Heart left ventricle (tissue), 13 donors: Measurements from ENCODE around the gene OR2A1.
"Not testable (repeated sequence)": the region's sequence is repeated elsewhere in the genome, so short reads cannot be mapped to it uniquely, and the experiment has no call there.

Experiments used
- POLR2A ChIP-seq, 2 donors: fragments of 450-650 bp; IDR thresholded peaks; one replicate each; pipeline ENCODE4 v1.6.1; 2017; ENCODE audit warnings: antibody characterized with exemption in 2 of 2, mild to moderate bottlenecking in 2 of 2, moderate library complexity in 2 of 2
- TF ChIP-seq, protein P1 (sequence below), 12 donors: fragments of 200-600 bp; sonication (generic) in 4 of 12; IDR thresholded peaks; one replicate each; pipeline versions ENCODE4 v1.5.0 to v1.8.0; 2018 to 2022; ENCODE audit warnings: antibody characterized with exemption in 12 of 12, mild to moderate bottlenecking in 5 of 12
- donor health status: ischemic (EF 13 %, LVEDD 7.1; RV severe dilation, severe dysfunction).
- donor health status: DM: no; HTN: yes; CAD: no.
- donor health status: DM: no; HTN: no; CAD: no.
- donor health status: ischemic (EF 25% LVEDD 6.9; RV normal size, moderate dysfunction).
- donor health status: ischemic (EF 25% LVEDD 5.7; RV mildly dilated, moderate dysfunction).
- donor health status: ischemic (EF 35%, LVEDD 5.7; RV mildly dilated, moderate dysfunction).
- donor health status: nonischemic (EF 11% LVEDD 7.7; RV severe dilation, severe dysfunction).
- donor health status: DM: yes; HTN: yes; CAD: no.
- donor health status: PGD.
- donor health status: ischemic (EF 29% LVEDD 5.4; RV normal size, mild dysfunction).
- donor health status: nonischemic (EF 23%, LVEDD 6.1; RV moderate dilation, normal function).

DNA sequence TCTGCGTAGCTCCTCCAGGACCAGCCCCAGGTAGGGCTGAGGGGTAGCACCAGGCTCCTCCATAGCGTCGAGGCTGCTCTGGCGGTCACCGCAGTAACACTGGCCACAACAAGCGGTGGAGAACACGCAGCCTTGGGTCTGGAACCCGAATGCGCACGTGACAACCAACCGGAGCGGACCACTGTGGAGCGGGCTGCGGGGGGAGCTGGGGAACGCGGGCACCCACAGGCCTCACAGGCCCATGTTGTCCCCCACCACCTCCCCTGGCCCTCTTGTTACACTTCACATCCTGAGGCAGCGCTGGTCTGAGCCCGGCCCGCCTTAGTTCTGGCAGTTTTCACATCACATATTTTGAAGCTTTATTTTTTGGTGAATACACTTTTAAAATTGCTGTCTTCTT, 43.0 kb upstream of the OR2A1 start, which contains the start of gene CTAGE8:
- TF ChIP-seq, protein P1, sequence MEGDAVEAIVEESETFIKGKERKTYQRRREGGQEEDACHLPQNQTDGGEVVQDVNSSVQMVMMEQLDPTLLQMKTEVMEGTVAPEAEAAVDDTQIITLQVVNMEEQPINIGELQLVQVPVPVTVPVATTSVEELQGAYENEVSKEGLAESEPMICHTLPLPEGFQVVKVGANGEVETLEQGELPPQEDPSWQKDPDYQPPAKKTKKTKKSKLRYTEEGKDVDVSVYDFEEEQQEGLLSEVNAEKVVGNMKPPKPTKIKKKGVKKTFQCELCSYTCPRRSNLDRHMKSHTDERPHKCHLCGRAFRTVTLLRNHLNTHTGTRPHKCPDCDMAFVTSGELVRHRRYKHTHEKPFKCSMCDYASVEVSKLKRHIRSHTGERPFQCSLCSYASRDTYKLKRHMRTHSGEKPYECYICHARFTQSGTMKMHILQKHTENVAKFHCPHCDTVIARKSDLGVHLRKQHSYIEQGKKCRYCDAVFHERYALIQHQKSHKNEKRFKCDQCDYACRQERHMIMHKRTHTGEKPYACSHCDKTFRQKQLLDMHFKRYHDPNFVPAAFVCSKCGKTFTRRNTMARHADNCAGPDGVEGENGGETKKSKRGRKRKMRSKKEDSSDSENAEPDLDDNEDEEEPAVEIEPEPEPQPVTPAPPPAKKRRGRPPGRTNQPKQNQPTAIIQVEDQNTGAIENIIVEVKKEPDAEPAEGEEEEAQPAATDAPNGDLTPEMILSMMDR (IDR thresholded peaks at IDR 0.05), result not testable (repeated sequence)
- not testable (repeated sequence) for TF ChIP-seq POLR2A (IDR thresholded peaks at IDR 0.05)
